Sigmoid colon (tissue), 7 donors: ENCODE data around the gene MAD1L1. TPM values are rescaled to one million over a fixed set of nuclear protein-coding genes. Genes with fewer than 3 reads are reported as not detected.
"Not testable (repeated sequence)": the region's sequence is repeated elsewhere in the genome, so short reads cannot be mapped to it uniquely, and the experiment has no call there.

Experiments used
- DNase-seq: peaks from one replicate; pipeline ENCODE4 v3.0.0-alpha.2; 2019
- H3K27ac ChIP-seq, 4 donors: fragments of 200-600 bp; sonication (generic); one replicate each; pipeline ENCODE4 v1.5.1; 2016 to 2019; ENCODE audit warnings: mild to moderate bottlenecking in 1 of 4
- H3K27me3 ChIP-seq, 3 donors: fragments of 200-600 bp; sonication (generic); one replicate each; pipeline ENCODE4 v1.5.1; 2019; ENCODE audit warnings: mild to moderate bottlenecking in 1 of 3
- H3K36me3 ChIP-seq, 4 donors: fragments of 200-600 bp; sonication (generic); one replicate each; pipeline ENCODE4 v1.5.1; 2016 to 2019
- H3K4me1 ChIP-seq, 4 donors: fragments of 200-600 bp; sonication (generic); one replicate each; pipeline ENCODE4 v1.5.1; 2017 to 2019
- H3K4me3 ChIP-seq, 4 donors: fragments of 200-600 bp; sonication (generic); one replicate each; pipeline ENCODE4 v1.5.1; 2017 to 2019; ENCODE audit warnings: mild to moderate bottlenecking in 2 of 4, moderate library complexity in 1 of 4
- H3K9me3 ChIP-seq, 4 donors: fragments of 200-600 bp in 3 of 4; sonication (generic) in 3 of 4; one replicate each; pipeline versions ENCODE4 v1.5.1 to v1.6.1; 2013 to 2019
- CTCF ChIP-seq, 4 experiments: fragments of 450-650 bp in 3 of 4; fragments of 200-600 bp in 1 of 4; IDR thresholded peaks; one replicate each; pipeline ENCODE4 v1.5.1; 2016 to 2019; ENCODE audit warnings: antibody characterized with exemption in 4 of 4, mild to moderate bottlenecking in 3 of 4, moderate library complexity in 2 of 4
- EP300 ChIP-seq, 4 donors: sonication (generic); formaldehyde crosslinking; IDR thresholded peaks; one replicate each; pipeline ENCODE4 v1.6.1; 2017; ENCODE audit warnings: antibody characterized with exemption in 4 of 4
- POLR2A ChIP-seq, 2 donors: fragments of 450-650 bp; IDR thresholded peaks; one replicate each; pipeline ENCODE4 v1.6.1; 2016; ENCODE audit warnings: antibody characterized with exemption in 2 of 2, mild to moderate bottlenecking in 2 of 2, moderate library complexity in 2 of 2
- POLR2AphosphoS5 ChIP-seq, 4 donors: sonication (generic); formaldehyde crosslinking; IDR thresholded peaks; one replicate each; pipeline ENCODE4 v1.6.1; 2017; ENCODE audit warnings: antibody characterized with exemption in 4 of 4
- WGBS, 2 donors: extraction: QIAGEN DNeasy Blood & Tissue Kit; methylation state at CpG; one replicate each; pipeline ENCODE4 v1.1.7; 2013; 5-methylcytosine and 5-hydroxymethylcytosine counted together
- intact Hi-C: fragments of 100-400 bp; cut with DNase I; formaldehyde crosslinking; loops from one replicate; pipeline ENCODE4 v1.15.1; 2023
- polyA plus RNA-seq, 3 donors: library from polyadenylated mRNA; stranded (reverse); fragments of 200-250 nt; gene quantifications; one replicate each; pipeline ENCODE4 v1.2.3, GENCODE V29; 2013
- total RNA-seq, 4 donors: library from RNA; depleted of rRNA; stranded (reverse); fragments of >200 nt; gene quantifications; one replicate each; pipeline ENCODE4 v1.1.0, GENCODE V29; 2016
- donor health status: healthy with polysubstance abuse.
- donor health status: Bipolar disorder and iron deficiency.
- donor health status: healthy.

MAD1L1 gene
- total and polyA plus RNA-seq, 7 donors: 10.2 to 38.4 (median 20.6) TPM

DNA sequence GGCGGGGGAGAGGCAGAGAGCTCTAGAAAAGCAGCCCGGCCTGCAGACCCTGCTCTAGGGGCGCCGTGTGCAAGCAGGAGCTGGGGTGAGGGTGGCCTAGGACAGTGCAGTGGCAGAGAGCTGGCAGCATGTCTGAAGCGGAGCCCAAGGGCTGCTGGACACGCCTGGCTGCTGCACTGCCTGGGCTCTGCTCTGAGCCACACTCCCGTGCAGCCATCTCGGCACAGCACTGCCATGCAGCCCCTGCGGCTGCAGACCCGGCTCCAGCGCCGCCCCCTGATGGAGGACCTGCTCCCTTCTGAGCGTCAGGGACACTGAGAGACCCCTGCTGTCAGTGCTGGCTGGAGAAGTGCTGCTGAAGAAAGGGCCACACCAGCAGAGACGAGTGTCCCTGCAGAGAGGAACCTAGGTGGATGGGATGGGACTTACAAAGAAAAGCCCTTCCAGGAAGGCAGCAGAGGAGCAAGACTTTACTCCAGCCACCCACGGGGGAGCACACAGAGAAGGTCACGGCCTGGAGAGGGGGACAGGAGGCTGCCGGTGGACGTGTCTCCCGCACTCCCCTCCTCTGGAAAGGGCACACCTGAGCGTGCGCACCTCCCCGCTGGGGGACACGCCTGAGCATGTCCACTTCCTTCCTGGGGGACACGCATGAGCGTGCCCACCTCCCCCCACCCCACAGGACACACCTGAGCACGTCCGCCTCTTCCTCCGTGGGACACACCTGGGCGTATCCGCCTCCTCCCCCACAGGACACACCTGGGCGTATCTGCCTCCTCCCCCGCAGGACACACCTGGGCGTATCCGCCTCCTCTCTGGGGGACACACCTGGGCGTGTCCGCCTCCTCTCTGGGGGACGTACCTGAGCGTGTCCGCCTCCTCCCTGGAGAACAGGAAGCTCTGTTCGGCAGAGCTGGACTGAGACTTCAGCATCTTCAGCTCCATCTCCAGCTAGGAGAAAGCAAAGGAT, 252.9 kb downstream of the MAD1L1 start:
- TF ChIP-seq POLR2AphosphoS5 (IDR thresholded peaks at IDR 0.05): no peak
- WGBS, 2 donors: 81 to 83% methylated on average over 40 of the region's 40 CpGs
- Histone ChIP-seq H3K4me3 (no peak overlapping the region), H3K9me3 (no peaks in the 10 kb centered on the region), H3K36me3 (peaks cover 0 to 18% (median 0%) of the 10 kb centered on the region in 4 donors), H3K27me3 (no peaks in the 10 kb centered on the region), H3K4me1 (no peaks in the 10 kb centered on the region), H3K27ac (no peak overlapping the region)
- intact Hi-C loops: no loop called here
- DNase-seq: no peak

GRCh38 chr7:1978656-1979590, 253.8 kb downstream of the MAD1L1 start:
- TF ChIP-seq CTCF (IDR thresholded peaks at IDR 0.05): no peak
- no peak for TF ChIP-seq POLR2AphosphoS5 (IDR thresholded peaks at IDR 0.05)
- no peak for TF ChIP-seq EP300 (IDR thresholded peaks at IDR 0.05)
- no peak for TF ChIP-seq POLR2A (IDR thresholded peaks at IDR 0.05)
- 95 to 98% methylated on average over 31 of the region's 31 CpGs for WGBS, 2 donors

DNA sequence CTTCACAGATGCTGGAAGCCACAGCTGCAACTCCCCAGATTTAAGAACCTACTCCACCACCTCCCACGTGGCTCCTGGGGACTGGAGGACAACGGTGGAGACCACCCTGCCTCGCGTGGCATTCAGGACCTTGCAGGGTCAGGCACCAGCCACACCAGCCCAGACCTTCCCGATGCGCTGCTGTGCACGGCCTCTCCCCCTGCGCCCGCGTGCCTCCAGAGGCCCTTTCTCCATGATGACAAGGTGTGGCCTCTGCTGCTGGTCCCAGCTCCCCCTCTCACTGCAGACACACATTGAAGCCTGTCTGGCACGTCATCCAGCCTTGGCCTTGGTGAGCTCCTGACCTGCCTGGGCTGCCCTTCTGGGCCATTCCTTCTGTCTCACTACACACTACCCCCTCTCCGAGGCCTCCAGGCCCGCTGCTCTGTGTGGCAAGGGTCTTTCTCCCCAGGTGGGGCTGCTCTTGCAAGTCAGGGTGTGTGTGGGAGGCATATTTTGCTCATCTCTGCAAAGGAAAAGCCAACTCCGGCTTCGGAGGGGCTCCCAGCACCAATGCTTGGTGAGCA, 254.8 kb downstream of the MAD1L1 start:
- Histone ChIP-seq H3K36me3 (peaks cover 0 to 18% (median 0%) of the 10 kb centered on the region in 4 donors), H3K9me3 (no peaks in the 10 kb centered on the region), H3K4me1 (no peaks in the 10 kb centered on the region), H3K4me3 (no peak overlapping the region), H3K27me3 (no peaks in the 10 kb centered on the region), H3K27ac (no peak overlapping the region)
- no peak for DNase-seq
- no peak for TF ChIP-seq POLR2AphosphoS5 (IDR thresholded peaks at IDR 0.05)
- TF ChIP-seq POLR2A (IDR thresholded peaks at IDR 0.05): no peak
- no peak for TF ChIP-seq EP300 (IDR thresholded peaks at IDR 0.05)
- TF ChIP-seq CTCF (IDR thresholded peaks at IDR 0.05): no peak
- intact Hi-C loops: no loop called here
- WGBS, 2 donors: 92 to 98% methylated on average over 15 of the region's 15 CpGs

More at GRCh38 chr7:1978656-1979590, 253.8 kb downstream of the MAD1L1 start:
- H3K4me1 ChIP-seq: no peaks in the 10 kb centered on the region
- no peaks in the 10 kb centered on the region for H3K27me3 ChIP-seq
- intact Hi-C loops: no loop called here
- no peak overlapping the region for H3K27ac ChIP-seq
- no peak overlapping the region for H3K4me3 ChIP-seq
- peaks cover 0 to 18% (median 0%) of the 10 kb centered on the region in 4 donors for H3K36me3 ChIP-seq
- no peaks in the 10 kb centered on the region for H3K9me3 ChIP-seq
- no peak for DNase-seq

DNA sequence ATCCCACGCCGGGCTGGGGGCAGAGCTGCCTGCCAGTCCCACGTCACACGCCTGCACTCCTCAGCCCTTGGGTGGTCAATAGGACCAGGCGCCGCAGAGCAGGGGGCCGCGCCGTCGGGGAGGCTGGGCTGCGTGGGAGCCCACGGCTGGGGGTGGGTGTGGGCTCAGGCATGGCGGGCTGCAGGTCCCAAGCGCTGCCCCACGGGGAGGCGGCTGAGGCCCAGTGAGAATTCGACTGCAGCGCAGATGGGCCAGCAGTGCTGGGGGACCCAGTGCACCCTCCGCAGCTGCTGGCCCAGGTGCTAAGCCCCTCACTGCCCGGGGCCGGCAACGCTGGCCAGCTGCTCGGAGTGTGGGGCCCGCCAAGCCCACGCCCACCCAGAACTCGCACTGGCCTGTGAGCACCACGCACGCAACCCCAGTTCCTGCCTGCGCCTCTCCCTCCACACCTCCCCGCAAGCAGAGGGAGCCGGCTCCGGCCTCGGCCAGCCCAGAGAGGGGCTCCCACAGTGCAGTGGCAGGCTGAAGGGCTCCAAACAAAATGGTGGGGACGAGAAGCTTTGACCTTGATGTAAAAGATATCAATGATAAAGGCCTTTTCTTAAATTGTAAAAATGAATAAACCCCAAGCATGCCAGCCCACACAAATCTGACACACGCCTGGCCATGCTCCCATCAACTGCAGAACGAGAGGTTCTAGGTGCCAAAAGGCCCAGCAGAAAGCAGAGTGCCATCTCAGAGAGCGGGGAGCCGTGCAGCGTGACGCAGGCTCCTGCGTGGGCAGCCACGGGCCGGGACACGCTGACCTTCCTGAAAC, 255.5 kb downstream of the MAD1L1 start:
- H3K4me3 ChIP-seq: no peak overlapping the region
- no peaks in the 10 kb centered on the region for H3K4me1 ChIP-seq
- intact Hi-C loops: no loop called here
- no peak for DNase-seq
- no peak overlapping the region for H3K27ac ChIP-seq
- H3K27me3 ChIP-seq: no peaks in the 10 kb centered on the region
- WGBS, 2 donors: 93 to 96% methylated on average over 44 of the region's 44 CpGs
- H3K36me3 ChIP-seq: peaks cover 0 to 18% (median 0%) of the 10 kb centered on the region in 4 donors
- TF ChIP-seq POLR2A (IDR thresholded peaks at IDR 0.05) (no peak), EP300 (IDR thresholded peaks at IDR 0.05) (no peak), POLR2AphosphoS5 (IDR thresholded peaks at IDR 0.05) (no peak), CTCF (IDR thresholded peaks at IDR 0.05) (no peak)
- H3K9me3 ChIP-seq: no peaks in the 10 kb centered on the region

GRCh38 chr7:1976521-1976920, 256.2 kb downstream of the MAD1L1 start:
- H3K36me3 ChIP-seq: peaks cover 0 to 18% (median 0%) of the 10 kb centered on the region in 4 donors
- H3K4me1 ChIP-seq, H3K4me3 ChIP-seq, H3K27me3 ChIP-seq, H3K9me3 ChIP-seq, H3K27ac ChIP-seq, DNase-seq, intact Hi-C loops: not testable (repeated sequence)
- WGBS, 2 donors: 97% methylated on average over 8 of the region's 8 CpGs
